Parathyroid adenoma (tissue), 2 donors: Measurements from ENCODE around the gene TSPEAR.

Experiments used
- H2AFZ ChIP-seq: fragments of 300-600 bp; sonication (generic); one replicate; pipeline ENCODE4 v1.7.0; 2017; ENCODE audit warnings: antibody characterized with exemption, mild to moderate bottlenecking
- H3K27ac ChIP-seq: fragments of 300-600 bp; sonication (generic); one replicate; pipeline ENCODE4 v1.7.0; 2017
- H3K27me3 ChIP-seq: fragments of 300-600 bp; sonication (generic); one replicate; pipeline ENCODE4 v1.7.0; 2017; ENCODE audit warnings: low read length; ENCODE audit not compliant: control insufficient read depth, insufficient read depth
- H3K36me3 ChIP-seq: fragments of 300-600 bp; sonication (generic); one replicate; pipeline ENCODE4 v1.7.0; 2017; ENCODE audit warnings: low read length; ENCODE audit not compliant: control insufficient read depth, insufficient read depth
- H3K4me1 ChIP-seq: fragments of 300-600 bp; sonication (generic); one replicate; pipeline ENCODE4 v1.7.0; 2017; ENCODE audit warnings: control low read depth
- H3K4me2 ChIP-seq: fragments of 300-600 bp; sonication (generic); one replicate; pipeline ENCODE4 v1.7.0; 2017; ENCODE audit warnings: low read length
- H3K4me3 ChIP-seq: fragments of 300-600 bp; sonication (generic); one replicate; pipeline ENCODE4 v1.7.0; 2017; ENCODE audit warnings: low read depth, low read length
- H3K79me2 ChIP-seq: fragments of 300-600 bp; sonication (generic); one replicate; pipeline ENCODE4 v1.7.0; 2017; ENCODE audit warnings: control low read depth
- H3K9ac ChIP-seq: fragments of 300-600 bp; sonication (generic); one replicate; pipeline ENCODE4 v1.7.0; 2017; ENCODE audit warnings: mild to moderate bottlenecking
- H3K9me3 ChIP-seq: fragments of 300-600 bp; sonication (generic); one replicate; pipeline ENCODE4 v1.7.0; 2017; ENCODE audit warnings: low read length; ENCODE audit not compliant: control insufficient read depth
- TF ChIP-seq, protein P1 (sequence below): fragments of 300-600 bp; sonication (generic); IDR thresholded peaks from one replicate; pipeline ENCODE4 v1.7.0; 2017; ENCODE audit warnings: antibody characterized with exemption, mild to moderate bottlenecking
- donor health status: primary hyperparathyroidism.

Gene TSPEAR

GRCh38 chr21:44498280-44499210 is 212.8 kb downstream of the TSPEAR start:
- Histone ChIP-seq H2AFZ (no peak overlapping the region), H3K9me3 (no peaks in the 10 kb centered on the region), H3K79me2 (no peaks in the 10 kb centered on the region), H3K4me3 (no peak overlapping the region), H3K4me1 (no peaks in the 10 kb centered on the region), H3K9ac (no peak overlapping the region), H3K36me3 (no peaks in the 10 kb centered on the region), H3K27me3 (no peaks in the 10 kb centered on the region), H3K27ac (no peak overlapping the region), H3K4me2 (no peak overlapping the region)
- TF ChIP-seq, protein P1, sequence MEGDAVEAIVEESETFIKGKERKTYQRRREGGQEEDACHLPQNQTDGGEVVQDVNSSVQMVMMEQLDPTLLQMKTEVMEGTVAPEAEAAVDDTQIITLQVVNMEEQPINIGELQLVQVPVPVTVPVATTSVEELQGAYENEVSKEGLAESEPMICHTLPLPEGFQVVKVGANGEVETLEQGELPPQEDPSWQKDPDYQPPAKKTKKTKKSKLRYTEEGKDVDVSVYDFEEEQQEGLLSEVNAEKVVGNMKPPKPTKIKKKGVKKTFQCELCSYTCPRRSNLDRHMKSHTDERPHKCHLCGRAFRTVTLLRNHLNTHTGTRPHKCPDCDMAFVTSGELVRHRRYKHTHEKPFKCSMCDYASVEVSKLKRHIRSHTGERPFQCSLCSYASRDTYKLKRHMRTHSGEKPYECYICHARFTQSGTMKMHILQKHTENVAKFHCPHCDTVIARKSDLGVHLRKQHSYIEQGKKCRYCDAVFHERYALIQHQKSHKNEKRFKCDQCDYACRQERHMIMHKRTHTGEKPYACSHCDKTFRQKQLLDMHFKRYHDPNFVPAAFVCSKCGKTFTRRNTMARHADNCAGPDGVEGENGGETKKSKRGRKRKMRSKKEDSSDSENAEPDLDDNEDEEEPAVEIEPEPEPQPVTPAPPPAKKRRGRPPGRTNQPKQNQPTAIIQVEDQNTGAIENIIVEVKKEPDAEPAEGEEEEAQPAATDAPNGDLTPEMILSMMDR, result no peak

DNA sequence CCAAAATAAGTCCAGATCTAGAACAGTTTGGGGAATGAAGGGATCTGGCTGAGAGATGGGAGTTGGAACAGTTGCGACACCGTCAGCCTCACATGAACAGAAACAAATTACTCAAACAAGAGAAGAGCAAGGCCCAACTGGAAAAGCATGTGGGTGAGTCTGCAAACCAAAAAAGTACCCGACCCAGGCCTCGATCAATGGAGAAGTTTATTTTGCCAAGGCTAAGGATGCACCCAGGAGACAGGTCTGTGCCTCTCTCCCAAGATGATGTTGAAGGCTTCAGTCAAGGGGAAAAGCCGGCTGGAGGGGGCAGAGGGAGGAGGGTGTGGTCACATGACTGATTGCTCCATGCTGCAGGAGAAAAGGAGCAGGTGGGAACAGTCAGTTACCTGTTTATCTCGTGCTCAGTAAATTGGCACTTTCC is 213.7 kb downstream of the TSPEAR start:
- Histone ChIP-seq H2AFZ (no peak overlapping the region), H3K4me2 (no peak overlapping the region), H3K9ac (no peak overlapping the region), H3K27me3 (no peaks in the 10 kb centered on the region), H3K9me3 (no peaks in the 10 kb centered on the region), H3K79me2 (no peaks in the 10 kb centered on the region), H3K4me1 (no peaks in the 10 kb centered on the region), H3K27ac (no peak overlapping the region), H3K4me3 (no peak overlapping the region), H3K36me3 (no peaks in the 10 kb centered on the region)
- TF ChIP-seq, protein P1, result no peak

DNA sequence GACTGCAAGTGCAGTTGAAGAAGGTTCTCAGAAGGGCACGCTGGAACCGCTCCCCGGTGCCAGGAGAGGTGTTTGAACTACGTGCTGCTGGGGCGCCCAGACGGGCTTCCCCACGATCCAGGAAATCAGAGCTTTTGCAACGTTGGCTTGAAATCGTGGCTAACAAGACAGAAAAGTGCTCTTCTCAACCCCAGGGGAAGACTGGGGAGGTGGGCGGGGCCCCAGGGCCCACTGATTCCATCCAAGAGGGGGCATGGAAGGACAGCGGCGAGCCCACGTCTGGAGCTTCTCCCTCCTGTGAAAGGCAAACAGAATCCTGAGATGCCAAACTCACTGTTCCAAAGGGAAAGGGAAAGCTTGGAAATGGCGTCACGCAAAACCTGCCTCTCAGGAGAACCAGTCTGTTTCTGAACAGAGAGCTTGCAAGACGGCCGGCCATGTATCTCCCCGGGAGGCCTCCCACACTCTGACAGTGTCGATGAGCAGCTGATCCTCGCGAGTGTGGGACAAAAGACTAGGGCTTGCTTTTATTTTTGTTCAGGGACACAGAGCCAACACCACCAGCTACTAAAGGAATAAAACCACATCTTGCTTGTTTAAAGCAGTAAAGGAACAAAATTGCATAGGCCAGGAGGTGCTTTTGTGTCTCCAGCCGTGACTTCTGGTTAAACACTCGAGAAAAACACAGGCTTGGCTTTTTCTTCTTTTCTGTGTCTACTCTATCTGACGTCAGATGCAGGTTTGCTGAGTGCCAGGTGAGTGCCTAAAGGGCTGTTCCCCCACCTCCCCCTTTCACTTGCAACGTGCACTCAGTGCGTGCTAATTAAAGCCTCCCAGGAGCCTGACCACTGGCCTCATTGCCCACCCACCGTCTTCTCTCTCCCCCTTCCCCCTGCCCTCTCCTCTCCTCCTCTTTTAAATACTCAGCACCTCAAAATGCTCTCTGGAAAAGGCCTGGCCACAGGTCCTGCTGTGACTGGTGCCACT is 214.5 kb downstream of the TSPEAR start:
- Histone ChIP-seq H3K4me2 (no peak overlapping the region), H3K9ac (no peak overlapping the region), H3K4me1 (no peaks in the 10 kb centered on the region), H3K36me3 (no peaks in the 10 kb centered on the region), H3K27ac (no peak overlapping the region), H3K4me3 (no peak overlapping the region), H3K9me3 (no peaks in the 10 kb centered on the region), H3K27me3 (no peaks in the 10 kb centered on the region), H2AFZ (no peak overlapping the region), H3K79me2 (no peaks in the 10 kb centered on the region)
- TF ChIP-seq, protein P1, result no peak

- Histone ChIP-seq H3K27me3 (no peaks in the 10 kb centered on the region), H3K79me2 (no peaks in the 10 kb centered on the region), H3K27ac (no peak overlapping the region)
These were observed 215.5 kb downstream of the TSPEAR start for GRCh38 chr21:44495611-44496563.

More at GRCh38 chr21:44495611-44496563, 215.5 kb downstream of the TSPEAR start:
- H2AFZ ChIP-seq, result no peak overlapping the region
- TF ChIP-seq, protein P1, result no peak
- H3K4me1 ChIP-seq, result no peaks in the 10 kb centered on the region
- no peaks in the 10 kb centered on the region for H3K9me3 ChIP-seq
- no peak overlapping the region for H3K4me3 ChIP-seq
- H3K9ac ChIP-seq, result no peak overlapping the region
- H3K4me2 ChIP-seq, result no peak overlapping the region
- no peaks in the 10 kb centered on the region for H3K36me3 ChIP-seq
